GM19193 (cell line): ENCODE measurements around the gene AGTRAP.
A peak's percentile ranks its signal among the peaks of the same experiment; 100 is the strongest.

Experiments used
- POLR2A ChIP-seq: IDR thresholded peaks from 4 replicates; pipeline ENCODE4 v1.6.1; 2011; ENCODE audit not compliant: insufficient read depth, insufficient read length; ENCODE audit errors: extremely low read depth

AGTRAP gene, protein sequence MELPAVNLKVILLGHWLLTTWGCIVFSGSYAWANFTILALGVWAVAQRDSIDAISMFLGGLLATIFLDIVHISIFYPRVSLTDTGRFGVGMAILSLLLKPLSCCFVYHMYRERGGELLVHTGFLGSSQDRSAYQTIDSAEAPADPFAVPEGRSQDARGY

DNA sequence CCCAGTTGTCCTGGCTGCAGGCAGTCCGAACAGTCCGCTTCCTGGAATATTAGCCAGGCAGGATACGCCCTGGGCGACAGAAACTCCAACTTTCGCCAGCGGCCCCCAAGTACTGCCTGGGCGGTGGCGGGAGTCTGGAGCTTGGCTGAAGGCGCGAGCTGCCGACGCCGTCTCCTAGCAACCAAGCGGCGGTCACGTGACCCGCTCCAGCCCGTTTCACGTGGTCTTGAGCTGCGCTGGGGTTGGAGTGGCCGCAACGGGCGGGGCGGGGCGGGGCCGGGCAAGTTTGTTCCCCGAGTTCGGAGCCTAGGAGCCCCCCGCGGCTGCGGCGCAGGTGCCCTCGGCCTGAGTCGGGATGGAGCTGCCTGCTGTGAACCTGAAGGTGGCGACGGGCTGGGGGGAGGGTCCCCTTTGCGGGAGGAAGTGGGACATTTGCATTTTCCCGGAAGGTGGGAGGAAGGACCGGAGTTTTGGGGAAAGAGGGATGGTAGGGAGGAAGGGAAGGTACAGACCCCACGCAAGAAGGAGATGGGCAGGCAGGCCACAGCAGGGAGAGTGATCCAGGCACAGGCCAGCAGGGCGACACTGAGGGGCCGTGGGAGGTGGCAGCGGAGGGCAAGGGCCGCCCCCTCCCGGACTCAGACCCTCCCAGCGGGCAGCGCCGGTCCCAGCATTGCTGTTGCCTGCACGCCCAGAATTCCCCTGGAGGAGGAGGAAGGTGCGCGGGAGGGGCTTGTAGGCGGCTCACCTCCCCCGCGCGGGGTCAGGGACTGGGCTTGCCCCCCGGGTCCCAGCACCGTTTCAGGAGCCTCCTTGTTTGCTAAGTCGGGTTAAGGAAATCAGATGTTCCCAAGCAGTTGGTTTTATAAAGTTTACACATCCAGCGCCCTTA lies at the start of gene AGTRAP:
TSS of gene AGTRAP (plus strand) at position 283 of the 892 bp plus-strand sequence. CDS start at position 356, 73 bp downstream.
- TF ChIP-seq POLR2A: peak; percentile 50

DNA sequence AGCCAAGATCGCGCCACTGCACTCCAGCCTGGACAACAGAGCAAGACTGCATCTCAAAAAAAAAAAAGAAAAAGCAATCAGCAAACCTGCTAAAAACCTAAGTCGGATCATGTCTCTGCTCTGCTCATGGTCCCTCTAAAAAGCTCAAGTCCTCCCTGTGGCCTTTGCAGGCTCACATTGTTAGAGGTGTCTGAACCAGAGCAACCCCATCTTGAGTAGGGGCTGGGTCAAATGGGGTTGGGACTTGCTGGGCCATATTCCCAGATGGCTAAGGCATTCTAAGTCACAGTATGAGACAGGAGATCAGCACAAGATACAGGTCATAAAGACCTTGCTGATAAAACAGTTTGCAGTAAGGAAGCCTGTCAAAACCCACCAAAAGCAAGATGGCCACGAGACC lies 47.4 kb upstream of the AGTRAP start:
- no peak for TF ChIP-seq POLR2A

DNA sequence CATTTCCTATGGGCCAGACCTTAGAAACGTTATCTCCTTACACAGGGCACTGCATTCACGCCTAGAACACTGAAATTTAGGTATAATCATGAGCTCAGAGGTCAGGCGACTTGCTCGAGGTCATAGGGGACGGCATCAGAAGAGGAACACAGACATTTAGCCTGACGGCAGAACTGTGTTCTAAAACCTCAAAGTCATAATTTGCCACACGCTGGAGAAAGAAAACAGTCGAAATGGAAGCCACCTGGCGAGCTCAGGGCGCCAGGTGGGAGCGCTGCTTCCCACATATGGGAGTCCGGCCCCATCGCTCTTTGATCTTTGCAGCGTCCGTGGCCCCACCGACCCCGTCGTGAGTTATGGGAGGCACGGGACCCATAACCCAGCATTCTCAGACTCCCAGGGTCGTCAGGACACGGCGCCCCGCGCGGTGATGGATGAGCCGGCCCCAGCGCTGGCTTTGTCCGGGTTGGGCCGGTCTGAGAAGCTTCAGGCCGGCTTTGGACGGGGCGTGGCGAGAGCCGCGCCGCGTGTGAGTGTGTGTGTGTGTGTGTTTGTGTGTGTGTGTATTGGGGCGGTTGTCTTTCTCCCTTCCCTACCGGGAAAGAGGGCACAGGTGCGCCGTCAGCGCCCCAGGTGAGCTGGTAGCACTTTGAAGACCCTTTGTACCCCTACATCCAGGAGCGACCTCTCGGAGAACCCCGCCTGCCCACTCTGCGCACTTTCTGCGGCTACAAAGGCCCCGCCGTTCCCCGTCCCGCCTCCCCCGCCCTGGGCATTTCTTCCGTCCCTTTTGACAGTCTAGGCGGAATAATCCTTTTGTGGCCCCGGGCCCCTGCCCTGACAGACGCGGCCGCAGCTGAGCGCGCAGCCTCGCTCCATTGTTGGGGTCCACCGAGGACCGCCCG lies 45.3 kb upstream of the AGTRAP start:
- no peak for TF ChIP-seq POLR2A

DNA sequence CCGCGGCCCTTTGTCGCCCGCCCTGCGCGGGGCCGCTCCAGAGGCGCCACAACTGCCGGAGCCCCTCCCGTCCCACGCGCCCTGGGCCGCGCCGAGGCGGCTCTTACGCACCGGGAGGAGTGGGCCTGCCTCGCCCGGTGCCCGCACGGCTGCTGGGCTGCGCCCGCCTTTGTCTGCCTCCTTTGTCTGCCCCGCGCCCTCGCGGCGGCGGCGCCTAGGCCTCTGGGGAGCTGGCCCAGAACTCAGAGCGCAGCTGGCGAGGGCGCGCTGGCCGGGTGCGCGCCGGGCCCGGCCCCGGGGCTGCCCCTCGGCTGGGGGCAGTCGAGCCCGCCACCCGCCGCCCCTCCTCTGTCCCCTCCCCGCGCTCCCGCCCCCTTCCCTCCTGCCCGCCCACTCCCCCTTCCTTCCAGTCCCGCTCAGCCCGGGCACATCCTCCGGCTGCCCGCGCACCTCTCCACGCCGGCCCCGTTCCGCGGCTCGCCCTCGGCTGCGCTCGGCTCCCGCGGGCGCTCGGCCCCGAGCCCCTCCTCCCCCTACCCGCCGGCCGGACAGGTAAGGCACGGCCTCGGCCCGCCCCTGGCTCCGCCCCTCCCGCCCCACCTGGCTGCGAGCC lies 44.5 kb upstream of the AGTRAP start, which contains the start of gene DRAXIN:
TSS of gene DRAXIN (plus strand) at position 409 of the 613 bp plus-strand sequence. CDS start 14,549 bp downstream, outside the sequence.
- no peak for TF ChIP-seq POLR2A

DNA sequence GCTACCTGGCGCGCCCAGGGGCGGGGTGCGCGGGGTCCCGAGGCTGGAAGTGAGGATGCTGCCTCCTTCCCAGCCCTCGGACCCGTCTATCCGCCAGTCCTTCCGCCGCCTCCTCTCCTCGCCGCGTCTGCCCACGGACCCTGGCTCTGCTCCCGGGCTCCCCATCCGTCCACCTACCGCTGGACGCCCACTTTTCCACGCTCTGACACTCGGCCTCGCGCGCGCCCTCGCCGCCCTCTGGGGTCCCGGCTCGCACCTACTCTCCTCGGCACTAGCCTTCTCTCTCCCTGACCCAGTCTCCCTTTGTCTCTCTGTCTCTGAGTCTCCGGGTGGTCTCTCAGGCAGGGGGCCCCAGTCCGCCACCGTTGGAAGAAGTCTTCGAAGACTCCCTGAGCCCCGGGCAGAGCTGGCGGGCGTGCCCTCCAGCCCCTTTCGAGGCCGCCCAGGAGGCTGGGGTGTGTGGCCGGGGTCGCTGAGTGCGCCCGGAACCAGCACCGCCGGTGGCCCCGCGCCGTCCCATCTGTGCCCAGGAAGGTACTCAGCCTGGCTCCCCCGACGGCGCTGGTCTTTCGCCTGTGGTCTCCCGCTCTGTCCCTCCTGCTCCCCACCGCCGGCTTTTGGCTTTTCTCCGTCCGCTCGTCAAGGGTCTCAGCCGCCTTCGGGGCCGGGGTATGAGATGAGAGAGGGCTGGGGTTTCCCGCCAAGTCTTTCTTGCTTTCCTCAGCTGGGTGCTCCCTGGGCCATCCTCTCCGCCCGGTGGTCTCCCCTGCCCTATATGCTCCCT lies 43.8 kb upstream of the AGTRAP start:
- no peak for TF ChIP-seq POLR2A

DNA sequence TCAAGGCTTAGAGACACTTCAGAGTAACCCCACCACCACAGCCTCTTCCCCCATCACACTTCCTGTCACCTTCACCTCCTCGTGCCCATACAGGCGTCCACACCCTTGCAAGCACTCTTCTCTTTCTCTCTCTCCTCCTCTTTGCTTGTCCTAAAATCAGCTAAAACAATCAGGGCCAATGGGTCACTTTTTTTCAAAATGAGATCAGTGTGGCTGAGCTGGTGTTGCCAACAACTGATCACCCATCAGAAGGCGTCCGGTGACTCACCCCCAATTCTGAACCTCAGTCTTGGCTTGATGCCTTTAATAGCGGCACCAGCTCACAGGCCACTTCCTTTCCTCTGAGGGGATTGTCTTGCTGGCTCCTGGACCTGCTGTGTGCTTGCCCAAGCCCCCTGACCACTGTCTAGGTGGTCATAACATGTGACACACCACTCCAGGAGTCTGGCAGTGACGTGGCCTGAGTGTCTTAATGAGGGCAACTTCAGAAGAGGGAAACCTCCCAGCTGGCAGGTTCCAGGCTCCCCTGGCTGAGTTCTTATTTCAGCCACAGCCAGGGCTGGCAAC lies 42.8 kb upstream of the AGTRAP start:
- TF ChIP-seq POLR2A: no peak

DNA sequence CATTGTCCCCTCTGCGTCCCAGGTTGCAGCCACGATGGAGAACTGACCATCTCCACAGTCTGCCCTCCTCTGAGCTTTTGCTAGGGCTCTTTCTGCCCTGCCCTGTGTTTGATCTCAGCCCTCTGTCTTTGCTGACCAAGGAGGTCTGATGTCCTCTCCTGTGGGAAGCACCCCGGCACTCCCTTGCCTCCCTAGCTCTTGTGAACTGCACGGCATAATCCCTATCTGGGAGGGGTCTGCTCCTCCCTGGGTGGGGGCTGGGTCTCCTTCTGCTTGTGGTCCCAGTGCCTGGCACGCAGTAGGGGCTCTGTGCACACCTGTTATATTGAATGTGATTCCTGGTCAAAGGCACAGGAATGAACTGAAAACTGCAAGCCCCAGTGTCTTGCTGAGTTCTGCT lies 42.0 kb upstream of the AGTRAP start:
- no peak for TF ChIP-seq POLR2A

DNA sequence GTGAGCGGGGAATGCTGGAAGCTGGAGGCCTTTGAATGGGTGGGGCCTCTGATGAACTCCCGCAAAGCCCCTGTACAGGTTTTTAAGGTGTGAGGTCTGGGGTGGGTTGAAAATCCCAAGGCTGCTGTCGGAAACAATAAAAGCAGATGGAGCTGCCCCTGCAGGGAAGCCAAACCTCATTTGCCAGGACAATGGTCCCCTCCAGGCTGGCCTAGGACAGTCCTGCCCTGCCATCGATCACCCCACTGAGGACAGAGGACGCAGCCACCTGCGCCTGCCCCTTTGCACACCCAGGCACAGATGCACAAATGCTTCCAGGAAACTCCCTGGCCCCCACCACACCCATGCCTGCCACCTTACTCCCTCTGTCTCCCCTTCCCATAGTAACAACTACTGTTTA lies 40.1 kb upstream of the AGTRAP start:
- TF ChIP-seq POLR2A: no peak

DNA sequence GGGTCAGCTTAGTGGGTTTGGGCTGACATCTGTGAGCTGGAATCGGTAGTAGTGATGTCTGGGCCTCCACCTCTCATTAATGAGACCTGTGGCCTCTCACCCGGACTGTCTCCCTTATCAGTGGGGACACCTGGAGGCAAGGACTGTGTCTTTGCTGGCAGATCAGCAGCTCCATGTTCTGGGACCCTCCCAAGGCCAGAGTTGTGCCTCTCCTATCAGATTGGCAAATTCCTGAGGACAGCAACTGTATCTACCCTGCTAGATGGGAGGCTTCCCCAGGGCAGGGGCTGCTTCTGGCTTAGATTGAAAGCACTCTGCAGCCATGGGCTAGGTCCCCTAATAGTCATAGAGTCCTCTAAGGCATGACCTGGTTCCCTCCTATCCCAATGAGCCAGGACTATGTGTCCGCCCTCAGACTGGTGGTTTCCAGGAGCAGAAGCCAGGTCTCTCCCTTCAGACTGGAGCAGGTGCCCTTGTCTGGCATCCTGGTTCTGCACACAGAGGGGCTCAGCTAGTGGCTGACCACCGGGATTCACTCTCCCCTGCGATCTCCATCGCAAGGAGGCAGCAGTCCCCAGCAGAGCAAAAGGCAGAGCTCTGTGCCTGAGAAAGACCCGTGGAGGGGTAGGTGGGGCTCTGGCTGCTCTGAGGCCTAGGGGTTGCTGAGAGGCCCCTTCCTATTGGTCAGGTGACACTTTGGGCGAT lies 38.6 kb upstream of the AGTRAP start:
- no peak for TF ChIP-seq POLR2A

DNA sequence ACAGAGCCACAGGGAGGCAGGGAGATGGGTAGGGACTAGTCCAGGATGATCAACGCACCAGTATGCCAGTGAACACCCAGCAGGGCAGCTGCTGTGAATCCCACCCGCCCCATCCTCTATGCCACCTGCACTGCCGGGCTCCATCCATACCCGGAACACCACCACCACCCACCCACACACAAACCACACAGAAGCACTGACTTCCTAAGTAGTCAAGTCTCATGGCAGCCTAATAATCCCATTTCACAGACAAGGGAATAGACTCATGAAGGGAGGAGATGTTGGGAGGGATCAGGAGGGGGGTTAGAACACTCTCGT lies 38.1 kb upstream of the AGTRAP start:
- TF ChIP-seq POLR2A: no peak

DNA sequence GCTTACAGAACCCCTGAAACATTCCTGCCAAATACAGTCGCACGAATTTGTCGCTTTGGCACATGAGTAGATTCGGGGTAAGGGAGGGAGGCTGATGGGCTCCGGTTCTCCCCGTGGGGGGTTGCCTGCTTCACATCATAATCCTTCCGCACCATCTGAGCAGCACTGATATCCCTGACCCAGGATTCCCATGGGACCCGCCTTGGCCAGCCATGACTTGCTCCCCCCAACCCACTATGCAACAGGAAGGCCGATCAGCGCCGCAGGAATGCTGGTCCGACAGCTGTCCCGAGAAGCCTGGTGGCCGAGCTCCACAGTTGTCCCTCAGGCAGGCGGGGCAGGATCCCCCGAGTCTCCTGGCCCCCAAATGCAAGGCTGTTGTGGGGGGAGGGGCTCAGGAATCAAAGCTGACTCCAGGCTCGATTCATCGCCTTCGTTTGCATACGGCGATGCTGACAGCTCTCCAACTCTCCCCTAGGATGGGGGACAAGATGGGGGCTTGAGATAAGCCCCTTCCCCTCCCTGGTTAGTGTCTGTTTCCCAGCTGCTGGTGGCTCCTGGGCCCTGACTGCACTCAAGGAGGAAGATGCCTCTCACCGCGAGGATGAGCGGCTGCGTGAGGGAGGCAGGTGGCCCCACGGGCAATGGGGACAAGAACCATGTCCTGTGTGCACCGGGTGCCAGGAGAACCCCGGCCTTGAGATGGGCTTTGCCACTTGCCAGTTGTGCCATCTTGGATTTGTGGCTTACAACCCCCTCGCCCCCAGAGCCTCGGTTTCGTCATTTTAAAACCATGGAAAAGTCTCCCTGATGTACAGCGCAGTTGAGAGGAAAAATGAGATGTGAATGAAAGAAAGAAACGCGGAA lies 35.1 kb upstream of the AGTRAP start:
- TF ChIP-seq POLR2A: no peak

DNA sequence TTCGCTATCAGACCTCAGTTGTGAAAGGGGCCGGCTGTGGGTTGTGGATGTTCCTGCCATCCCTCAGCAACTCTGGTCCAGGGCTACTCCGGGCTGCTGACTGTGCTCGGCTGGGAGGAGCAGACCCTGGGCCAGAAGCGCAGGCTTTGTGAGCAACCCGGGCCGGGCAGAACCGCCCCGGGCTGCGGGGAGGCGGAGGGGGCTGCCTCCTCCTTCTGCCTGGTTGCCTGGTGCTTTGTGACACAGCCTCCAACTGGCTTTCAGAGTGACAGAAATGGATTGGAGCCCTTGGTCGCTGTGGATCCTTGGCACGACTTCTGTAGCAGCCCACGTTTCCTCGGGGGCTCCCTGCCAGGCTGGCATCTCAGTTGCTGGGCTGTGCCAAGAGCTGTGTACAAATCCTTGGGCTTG lies 34.4 kb upstream of the AGTRAP start:
- TF ChIP-seq POLR2A: no peak
